ENCODE data around the gene CAMTA1. TPM values are rescaled to one million over a fixed set of nuclear protein-coding genes. Genes with fewer than 3 reads are reported as not detected.

The CAMTA1 gene
- total and polyA plus RNA-seq, 9 of the 15 experiments (the other 6 are each of a cell fraction or from before 2014, with no cell fraction given): 43.9 to 161 (median 65.9) TPM

GRCh38 chr1:6996371-6996770 lies 211.1 kb downstream of the CAMTA1 start:
- DNase-seq (ENCODE audit: extremely low read depth in 1 of 4, low spot score in 3 of 4): no peak
- ChIA-PET CTCF (ENCODE audit: low intra/inter-chr PET ratio) (no interaction called here), POLR2A (no interaction called here)
- no peak for ATAC-seq
- Histone ChIP-seq H3K79me2 (ENCODE audit: control insufficient read depth, insufficient read depth, low read length) (no peaks in the 10 kb centered on the region), H3K36me3 (ENCODE audit: control insufficient read depth, insufficient read depth, low read length) (no peaks in the 10 kb centered on the region), H3K4me1 (replicated peaks in 1 of 2; ENCODE audit: control insufficient read depth in 2 of 2, insufficient read depth in 2 of 2, low read length in 2 of 2) (no peaks in the 10 kb centered on the region), H3K9me3 (replicated peaks; ENCODE audit: control insufficient read depth, insufficient read depth, low read depth, low read length) (no peaks in the 10 kb centered on the region), H3K27ac (ENCODE audit: extremely low read depth, low read depth, low read length) (no peak overlapping the region), H4K20me1 (replicated peaks; ENCODE audit: control insufficient read depth, insufficient read depth, low read length) (no peaks in the 10 kb centered on the region), H3K4me3 (no peak overlapping the region), H3K9ac (ENCODE audit: insufficient read depth in 1 of 2, low read depth in 2 of 2, low read length in 2 of 2) (no peak overlapping the region), H3K27me3 (ENCODE audit: control insufficient read depth in 2 of 2, insufficient read depth in 2 of 2, low read length in 2 of 2) (peaks cover 23 to 25% of the 10 kb centered on the region in 2 experiments; a peak in 4 of 5 replicates), H3K9me1 (ENCODE audit: control insufficient read depth, insufficient read depth, low read length) (no peaks in the 10 kb centered on the region), H2AFZ (ENCODE audit: low read depth, low read length) (no peak overlapping the region), H3K4me2 (ENCODE audit: insufficient read depth, low read length) (no peak overlapping the region)
- intact Hi-C loops (cut with micrococcal nuclease) (no loop called here), in situ Hi-C loops (cut with MboI) (no loop called here)
- no TSS peak for BruUV-seq (replicated peaks)
- no peak for FAIRE-seq
- TF ChIP-seq TCF7L2 (IDR thresholded peaks at IDR 0.05; ENCODE audit: low read depth, low read length) (no peak), SOX6 (IDR thresholded peaks at IDR 0.05) (no peak), SPI1 (IDR thresholded peaks at IDR 0.05; ENCODE audit: borderline replicate concordance, low read depth, low read length) (no peak), FOXJ3 (CRISPR knock-in tag; IDR thresholded peaks at IDR 0.05) (no peak), CREB3L1 (IDR thresholded peaks at IDR 0.05; ENCODE audit: borderline replicate concordance, low read depth) (no peak), HNRNPLL (IDR thresholded peaks at IDR 0.05; ENCODE audit: low read depth, low read length, poor library complexity, severe bottlenecking) (no peak), PKNOX1 (IDR thresholded peaks at IDR 0.05) (no peak), ARID2 (IDR thresholded peaks at IDR 0.05) (no peak), ZNF778 (CRISPR knock-in tag; IDR thresholded peaks at IDR 0.05) (no peak), NFE2L1 (tag; IDR thresholded peaks at IDR 0.05; ENCODE audit: borderline replicate concordance, low read depth) (no peak), ATF3 (IDR thresholded peaks at IDR 0.05) (no peak), ATF3 (CRISPR knock-in tag; conservative IDR thresholded peaks at IDR 0.05) (no peak), IRF1 (CRISPR knock-in tag; IDR thresholded peaks at IDR 0.05; ENCODE audit: borderline replicate concordance) (no peak), E4F1 (CRISPR knock-in tag; IDR thresholded peaks at IDR 0.05; ENCODE audit: borderline replicate concordance) (no peak), ERF (CRISPR knock-in tag; IDR thresholded peaks at IDR 0.05) (no peak), NFXL1 (CRISPR knock-in tag; IDR thresholded peaks at IDR 0.05) (no peak), HSF4 (CRISPR knock-in tag; IDR thresholded peaks at IDR 0.05; ENCODE audit: borderline replicate concordance) (no peak)
